NB4 (cell line): ENCODE data around the gene FETUB.

Source experiments
- CTCF ChIP-seq: IDR thresholded peaks from one replicate; pipeline ENCODE4 v1.5.1; 2012; ENCODE audit warnings: low read depth, low read length
- POLR2A ChIP-seq: IDR thresholded peaks from 2 replicates; pipeline ENCODE4 v1.6.1; 2011; ENCODE audit warnings: mild to moderate bottlenecking; ENCODE audit not compliant: insufficient read length; ENCODE audit errors: extremely low read depth
- TF ChIP-seq, protein P1 (sequence below): IDR thresholded peaks from 2 replicates; pipeline ENCODE4 v1.6.1; 2011; ENCODE audit warnings: low read depth, low read length

DNA sequence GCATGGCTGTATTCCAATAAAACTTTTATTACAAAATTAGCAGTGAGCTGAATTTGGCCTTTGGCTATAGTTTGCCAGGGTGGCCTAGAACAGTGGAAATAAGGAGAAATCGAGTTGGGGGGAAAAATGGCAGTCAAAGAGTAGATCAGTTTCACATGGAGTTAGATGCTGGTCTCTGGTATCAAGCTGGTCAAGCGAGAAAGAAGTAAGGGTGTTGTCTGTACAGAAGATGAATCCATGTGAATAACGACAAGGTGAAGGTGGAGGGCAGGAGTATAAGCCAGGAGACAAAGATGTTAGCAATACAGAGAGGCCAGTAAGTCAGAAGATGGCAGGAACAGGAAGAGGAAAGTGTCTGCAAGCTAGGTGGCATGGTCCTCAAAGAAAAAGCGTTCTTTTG, 15.6 kb upstream of the FETUB start:
- no peak for TF ChIP-seq CTCF
- no peak for TF ChIP-seq POLR2A
- TF ChIP-seq, protein P1, sequence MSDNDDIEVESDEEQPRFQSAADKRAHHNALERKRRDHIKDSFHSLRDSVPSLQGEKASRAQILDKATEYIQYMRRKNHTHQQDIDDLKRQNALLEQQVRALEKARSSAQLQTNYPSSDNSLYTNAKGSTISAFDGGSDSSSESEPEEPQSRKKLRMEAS: no peak
